KG1 (cell line): ENCODE data around the gene ACER3.
A peak's percentile ranks its signal among the peaks of the same experiment; 100 is the strongest.
"Not testable (repeated sequence)": the region's sequence is repeated elsewhere in the genome, so short reads cannot be mapped to it uniquely, and the experiment has no call there.

Source experiments
- DNase-seq: peaks from one replicate; lab custom pipeline; 2025; lab: John Stamatoyannopoulos, UW

Gene ACER3

DNA sequence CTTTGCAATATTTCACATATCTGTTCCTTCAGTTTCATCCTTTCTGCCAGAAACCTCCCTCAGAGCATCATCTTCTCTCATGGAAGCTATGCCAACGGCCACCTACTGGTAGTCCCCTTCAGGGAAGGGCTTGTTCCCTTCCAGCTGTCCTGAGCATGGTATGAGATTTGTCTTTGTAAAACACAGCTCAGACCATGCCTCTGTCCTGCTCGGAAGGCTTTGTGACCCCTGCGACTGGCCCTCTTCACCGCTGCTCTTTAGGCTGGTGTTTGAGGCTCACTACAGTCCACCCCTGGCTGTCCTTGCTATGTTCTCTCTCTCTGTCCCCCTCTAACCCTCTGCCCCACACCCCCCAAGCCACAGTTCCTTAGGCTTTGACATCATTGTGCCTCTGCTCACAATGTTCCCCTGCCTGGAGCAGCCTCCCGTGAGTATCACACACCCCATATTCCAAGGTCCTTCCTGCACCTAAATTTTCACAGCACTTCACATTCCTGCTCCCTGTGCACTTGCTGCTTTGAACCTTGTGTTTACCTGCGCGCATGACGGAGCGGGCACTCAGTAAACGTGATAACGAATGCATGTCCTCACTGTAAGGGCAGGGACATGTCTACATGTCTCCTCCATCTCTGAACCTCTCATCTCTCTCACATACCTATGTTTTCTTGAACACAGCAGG, 24.0 kb upstream of the ACER3 start:
- no peak for DNase-seq

DNA sequence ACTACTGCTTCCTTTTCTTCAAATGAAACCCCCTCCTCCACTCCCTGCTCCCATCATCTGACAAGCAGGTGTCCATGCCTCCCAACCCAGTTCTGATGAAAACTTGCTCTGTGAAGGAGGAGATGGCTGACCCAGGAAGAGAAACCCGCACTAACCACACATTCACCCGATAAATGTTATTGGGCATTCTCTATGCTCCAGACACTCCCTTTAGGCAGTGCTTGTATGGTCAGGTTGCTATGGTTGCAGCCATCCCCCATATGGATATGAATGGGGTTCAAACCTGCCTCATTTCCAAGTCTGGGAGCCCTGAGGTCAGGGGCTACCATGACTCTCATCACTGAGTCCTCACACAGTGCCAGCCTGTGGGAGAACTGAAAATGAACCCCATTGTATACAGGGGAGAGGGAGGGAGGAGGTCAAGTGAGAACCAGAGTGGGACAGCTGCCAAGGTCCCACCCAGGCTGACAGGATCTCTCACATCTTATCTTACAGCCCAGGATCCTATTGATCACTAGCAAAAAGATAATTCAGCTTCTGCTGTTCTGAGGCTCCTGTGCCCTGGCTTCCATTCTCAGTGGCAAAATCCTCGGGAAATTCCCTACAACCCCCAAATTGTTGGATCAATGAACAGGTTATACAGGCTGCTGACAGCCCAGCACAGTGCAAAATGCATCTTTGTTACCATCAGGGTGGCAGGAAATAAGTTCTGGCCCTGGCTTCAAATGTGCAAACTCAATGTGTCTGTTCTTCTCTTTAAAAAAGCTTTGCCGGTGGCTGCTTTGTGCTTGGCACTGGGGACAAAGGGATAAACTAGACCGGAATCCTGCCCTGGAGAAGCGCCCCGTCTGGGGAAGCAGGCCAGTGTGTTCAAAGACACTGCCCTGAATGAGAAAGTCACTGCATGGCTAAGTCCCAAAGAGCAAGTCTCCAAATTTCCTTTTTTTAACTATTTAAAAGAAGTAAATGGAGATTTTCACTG, 22.7 kb upstream of the ACER3 start:
- no peak for DNase-seq

DNA sequence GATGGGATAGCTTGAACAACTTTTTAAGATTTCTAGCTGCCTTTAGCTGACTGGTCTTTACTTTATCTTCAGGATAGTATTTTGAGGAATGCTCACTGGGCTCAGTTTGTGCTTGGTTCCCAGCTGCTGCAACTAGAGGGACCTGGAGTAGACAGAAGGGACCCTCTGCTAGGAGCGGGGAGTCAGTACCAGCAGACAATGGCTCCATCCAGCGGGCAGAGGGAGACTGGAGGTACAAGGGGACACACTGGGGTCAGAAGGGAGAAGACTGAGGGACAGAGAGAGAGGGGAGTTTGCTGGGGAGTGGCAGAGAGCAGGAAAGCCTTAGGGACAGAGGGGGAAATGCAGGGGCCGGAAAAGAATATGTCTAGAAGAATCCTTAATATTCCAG, 22.0 kb upstream of the ACER3 start:
- DNase-seq, result no peak

DNA sequence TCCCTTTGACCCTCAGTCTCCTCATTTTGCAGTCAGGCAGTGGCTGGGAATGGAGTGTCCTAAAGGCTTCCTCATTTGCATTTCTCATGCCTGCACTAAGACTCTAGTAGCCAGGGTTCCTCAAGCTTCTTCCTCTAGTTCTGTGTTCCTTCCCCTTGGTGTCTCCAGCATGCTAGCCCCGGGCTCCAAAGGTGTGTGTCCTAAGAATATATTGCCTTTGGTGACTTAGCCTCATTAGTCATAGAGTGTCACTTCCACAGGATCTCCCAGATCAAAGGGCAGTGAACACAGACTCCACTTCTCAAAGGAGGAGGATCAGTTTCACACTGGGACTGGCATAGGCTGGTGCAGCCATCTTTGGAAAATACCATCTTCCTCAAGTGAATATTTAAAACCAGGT, 21.4 kb upstream of the ACER3 start:
- no peak for DNase-seq

DNA sequence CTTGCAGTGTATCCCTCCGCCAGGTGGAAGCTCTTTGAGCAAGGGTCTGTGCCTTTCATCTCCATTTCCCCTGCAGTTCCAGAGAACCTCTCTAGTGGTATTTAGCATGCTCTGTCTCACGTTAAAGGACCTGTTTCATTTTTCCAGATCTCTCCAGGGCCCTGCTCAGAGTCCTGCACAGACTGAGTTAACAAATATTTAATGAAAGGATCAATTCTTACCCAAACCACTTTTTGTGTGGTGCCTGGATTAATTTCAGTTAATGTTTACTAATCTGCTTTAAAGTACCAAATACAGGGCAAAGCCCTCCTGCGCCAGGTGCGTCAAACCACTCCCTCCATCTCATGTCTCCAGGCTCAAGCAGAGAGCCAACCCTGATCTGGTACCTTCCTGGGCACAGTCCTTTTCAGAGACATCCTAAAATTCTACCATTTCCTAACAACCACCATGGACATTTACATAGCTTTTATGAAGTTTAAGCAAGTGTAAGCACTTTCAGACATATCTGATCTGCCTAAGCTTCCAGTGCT, 18.7 kb upstream of the ACER3 start:
- no peak for DNase-seq

DNA sequence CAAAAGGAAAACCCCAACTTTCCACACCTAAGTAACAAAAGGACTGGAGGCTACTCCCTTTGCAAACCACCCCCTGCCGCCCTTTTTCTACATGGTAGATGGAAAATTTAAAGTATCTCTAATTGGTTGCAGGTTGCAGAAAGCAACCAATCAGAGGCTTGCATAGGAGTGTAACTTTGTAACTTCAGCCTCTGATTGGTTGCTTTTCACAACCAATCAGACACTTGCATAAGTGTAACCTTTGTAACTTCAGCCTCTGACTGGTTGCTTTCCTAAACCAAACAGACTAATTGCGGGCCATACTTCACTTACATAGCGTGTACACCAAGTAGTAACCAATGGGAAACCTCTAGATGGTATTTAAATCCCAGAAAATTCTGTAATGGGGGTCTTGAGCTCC, 16.8 kb upstream of the ACER3 start:
- DNase-seq, result no peak

DNA sequence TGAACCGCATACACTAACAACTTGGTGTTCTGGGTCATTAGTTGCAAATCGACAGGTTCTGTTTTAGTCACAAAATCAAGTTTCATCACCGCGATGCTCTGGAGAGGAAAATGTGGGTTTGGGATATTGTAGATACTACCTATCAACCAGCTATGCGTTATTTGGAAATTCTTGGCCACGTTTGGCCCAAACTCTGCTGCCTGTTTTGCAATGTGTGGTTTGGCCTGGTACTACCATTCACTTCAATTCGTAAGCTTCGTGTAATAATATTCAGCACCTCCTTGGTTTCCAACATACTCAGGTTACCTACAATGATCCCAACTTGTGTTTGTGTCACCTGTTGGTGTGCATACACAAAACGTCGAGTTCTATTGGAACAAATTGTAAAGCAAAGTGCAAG, 16.2 kb upstream of the ACER3 start:
- no peak for DNase-seq

DNA sequence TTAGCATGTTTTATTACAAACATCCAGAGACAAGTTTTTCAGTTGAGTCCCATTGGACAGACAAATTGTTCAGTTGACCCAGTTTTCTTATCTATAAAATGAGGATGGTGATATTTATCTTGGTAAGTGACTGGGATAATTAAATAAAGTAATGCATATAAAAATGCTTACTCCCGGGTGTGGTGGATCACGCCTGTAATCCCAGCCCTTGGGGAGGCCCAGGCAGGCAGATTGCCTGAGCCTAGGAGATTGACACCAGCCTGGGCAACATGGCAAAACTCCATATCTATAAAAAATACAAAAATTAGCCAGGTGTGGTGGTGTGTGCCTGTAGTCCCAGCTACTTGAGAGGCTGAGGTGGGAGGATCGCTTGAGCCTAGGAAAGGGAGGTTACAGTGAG, 15.6 kb upstream of the ACER3 start:
- no peak for DNase-seq

DNA sequence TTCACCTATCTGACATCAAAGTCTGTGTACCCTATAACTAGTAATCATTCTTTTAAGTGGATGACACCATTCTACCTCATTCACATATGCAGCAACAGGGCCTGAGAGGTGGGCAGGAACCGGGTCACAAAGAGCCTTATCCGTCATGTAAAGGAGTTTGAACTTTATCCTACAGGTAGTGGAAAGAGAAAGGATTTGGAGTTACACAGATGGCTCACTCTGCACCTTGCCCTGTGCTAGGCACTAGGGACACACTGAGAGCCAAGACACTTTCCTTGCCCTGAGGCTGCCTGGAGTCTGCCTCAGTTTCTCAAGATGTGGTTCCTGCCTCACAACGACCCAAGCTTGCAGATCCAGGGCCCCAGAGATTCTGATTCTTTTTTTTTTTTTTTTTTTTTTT, 14.3 kb upstream of the ACER3 start:
- no peak for DNase-seq

DNA sequence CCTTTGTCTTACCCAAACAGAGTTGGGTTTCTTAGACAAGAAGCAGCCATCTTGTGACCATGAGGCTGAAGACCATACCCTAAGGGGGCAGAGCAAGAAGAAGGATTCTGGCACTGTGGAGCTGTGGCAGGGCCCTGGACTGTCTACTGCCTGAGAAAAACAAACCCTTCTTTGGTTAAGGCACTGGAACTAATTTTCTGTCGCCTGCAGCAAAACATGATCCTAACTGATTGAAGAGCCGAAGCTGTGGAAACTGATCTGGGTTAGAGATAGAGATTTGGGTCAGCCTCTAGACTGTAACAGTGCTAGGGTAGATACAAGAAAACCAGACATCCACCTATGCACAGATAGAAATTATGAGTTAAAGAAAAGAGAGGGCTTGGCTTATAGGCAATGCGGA, 11.3 kb upstream of the ACER3 start:
- DNase-seq, result no peak

DNA sequence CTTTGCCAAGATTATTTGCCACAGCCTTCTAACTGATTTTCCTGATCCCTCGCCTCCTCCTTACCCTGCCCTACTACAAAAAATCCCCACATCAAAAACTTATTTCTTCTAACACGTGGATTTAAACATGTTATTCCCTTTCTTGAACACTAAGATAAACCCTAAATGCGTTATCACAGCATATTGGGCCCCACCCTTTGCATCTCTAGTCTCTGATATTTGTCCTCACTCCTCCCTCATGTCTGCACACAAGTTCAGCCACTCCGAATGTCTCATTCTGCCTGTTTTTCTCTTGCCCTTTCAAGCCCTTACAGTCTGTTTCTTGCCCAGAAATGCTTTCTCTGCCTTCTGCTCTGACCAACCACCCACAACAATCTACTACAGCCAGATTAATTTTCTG, 10.6 kb upstream of the ACER3 start:
- DNase-seq, result no peak

DNA sequence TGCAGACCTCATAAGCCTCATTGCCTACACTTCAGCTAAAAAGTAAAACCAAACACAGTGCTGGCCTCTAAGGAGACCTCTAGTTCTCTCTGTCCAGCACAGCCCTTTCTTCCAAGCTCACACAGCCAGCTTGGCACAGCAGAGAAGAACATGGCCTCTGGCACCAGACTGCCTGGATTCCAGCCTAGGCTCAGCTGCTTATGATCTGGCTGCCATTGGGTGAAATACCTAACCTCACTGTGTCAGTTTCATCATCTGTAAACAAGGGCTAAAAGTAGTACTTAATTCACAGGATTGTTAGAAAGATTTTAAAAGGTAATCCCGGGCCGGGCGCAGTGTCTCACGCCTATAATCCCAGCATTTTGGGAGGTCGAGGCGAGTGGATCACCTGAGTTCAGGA, 9.9 kb upstream of the ACER3 start:
- no peak for DNase-seq

DNA sequence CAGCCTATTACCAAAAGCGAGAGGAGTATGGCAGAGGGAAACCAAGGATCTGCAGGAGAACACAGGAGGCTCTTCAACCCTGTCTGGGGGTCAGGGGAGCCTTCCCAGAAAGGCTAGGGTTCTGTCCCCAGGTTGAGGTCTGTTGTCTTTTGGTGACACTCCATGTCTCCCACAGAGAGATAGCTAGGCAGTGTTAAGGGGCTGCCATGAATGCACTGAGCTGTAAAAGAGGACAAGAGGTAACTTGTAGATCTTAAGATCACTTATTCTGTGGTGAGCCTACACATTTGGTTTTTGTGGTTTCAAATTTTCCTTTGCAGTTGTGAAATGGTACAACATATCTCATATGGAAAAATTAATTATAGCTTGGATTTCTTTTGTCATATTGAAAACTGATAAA, 6.0 kb upstream of the ACER3 start:
- no peak for DNase-seq

DNA sequence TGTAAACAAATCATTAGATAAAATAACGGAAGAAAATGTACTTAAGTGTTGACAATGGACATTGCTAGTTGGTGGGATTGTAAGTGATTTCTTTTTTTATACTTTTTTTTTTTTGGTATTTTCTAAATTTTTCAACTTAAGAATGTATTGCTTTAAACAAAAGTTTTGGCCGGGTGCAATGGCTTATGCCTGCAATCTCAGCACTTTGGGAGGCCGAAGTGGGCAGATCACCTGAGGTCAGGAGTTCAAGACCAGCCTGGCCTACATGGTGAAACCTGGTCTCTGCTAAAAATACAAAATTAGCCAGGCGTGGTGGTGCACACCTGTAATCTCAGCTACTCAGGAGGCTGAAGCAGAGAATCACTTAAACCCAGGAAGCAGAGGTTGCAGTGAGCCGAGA, 5.0 kb upstream of the ACER3 start:
- not testable (repeated sequence) for DNase-seq

DNA sequence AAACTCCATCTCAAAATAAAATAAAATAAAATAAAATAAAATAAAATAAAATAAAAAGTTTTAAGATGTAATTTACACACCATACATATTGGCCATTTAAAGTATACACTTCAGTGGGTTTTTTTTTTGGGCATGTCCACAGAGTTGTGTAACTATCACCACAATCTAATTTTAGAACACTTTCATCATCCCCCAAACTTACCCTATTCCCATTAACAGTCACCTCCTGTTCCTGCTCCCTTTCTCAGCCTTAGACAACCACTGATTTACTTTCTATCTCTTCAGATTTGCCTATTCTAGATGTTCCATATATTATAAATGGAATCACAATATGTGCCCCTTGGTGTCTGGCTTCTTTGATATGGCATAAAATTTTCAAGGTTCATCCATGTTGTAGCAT, 4.6 kb upstream of the ACER3 start:
- no peak for DNase-seq

DNA sequence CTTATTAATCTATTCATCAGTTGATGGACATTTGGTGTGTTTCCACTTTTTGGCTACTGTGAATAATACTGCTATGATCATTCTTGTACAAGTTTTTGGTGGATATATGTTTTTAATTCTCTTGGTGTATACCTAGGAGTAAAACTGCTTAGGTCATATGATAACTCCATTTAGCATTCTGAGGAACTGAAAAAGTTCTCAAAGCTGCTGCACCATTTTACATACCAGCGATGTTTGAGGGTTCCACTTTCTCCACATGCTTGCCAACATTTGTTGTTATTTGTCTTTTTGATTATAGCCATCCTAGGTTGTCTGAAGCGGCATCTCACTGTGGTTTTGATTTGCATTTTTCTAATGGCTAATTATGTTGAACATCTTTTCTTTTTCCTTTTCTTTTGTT, 4.1 kb upstream of the ACER3 start:
- DNase-seq, result no peak

DNA sequence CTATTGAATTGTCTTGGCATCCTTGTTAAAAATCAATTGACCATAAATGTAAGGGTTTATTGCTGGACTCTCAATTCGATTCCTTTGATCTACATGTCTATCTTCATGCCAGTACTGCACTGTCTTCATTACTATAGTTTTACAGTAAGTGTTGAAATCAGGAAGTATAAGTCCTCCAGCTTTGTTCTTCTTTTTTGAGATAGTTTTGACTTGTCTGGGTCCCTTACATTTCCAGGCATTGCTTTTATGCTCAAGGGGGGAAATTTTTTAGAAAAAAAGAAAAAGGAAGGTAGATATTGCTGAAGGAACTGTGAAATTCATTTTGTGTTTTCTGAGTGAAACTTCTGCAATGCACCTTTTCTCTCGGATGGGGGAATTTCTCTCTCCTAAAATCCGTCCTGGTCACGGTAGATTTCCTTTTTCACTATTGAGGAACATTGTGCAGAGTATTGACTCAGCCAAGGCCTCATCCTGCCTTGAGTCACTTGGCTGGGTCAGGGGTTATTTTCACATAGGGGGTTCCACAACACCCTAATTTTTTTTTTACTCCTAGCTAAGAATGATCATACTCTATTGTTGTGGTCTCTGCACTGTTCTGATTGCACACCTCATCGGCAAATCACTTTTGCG, 2.8 kb upstream of the ACER3 start:
- DNase-seq, result peak; percentile 38

DNA sequence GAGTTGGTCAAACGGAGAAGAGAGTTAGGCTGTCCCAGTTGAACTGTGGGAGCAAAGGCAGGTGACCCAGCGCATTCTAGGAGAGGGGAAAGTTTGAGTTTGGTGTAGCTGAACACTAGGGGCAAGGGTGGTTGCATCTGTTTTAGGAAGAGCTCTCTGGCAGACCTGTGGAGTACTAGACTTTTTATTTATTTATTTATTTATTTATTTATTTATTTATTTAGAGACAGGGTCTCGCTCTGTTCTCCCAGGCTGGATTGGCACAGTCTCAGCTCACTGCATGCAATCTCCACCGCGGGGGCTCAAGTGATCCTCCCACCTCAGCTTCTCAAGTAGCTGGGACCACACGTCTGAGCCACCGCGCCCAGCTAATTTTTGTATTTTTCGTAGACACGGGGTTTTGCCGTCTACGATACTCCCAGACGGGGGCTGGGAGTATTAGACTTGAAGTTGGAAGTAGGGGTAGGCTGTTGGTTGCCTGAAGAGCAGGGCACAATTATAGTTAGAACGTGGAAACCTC, 950 bp upstream of the ACER3 start:
- DNase-seq, result no peak

DNA sequence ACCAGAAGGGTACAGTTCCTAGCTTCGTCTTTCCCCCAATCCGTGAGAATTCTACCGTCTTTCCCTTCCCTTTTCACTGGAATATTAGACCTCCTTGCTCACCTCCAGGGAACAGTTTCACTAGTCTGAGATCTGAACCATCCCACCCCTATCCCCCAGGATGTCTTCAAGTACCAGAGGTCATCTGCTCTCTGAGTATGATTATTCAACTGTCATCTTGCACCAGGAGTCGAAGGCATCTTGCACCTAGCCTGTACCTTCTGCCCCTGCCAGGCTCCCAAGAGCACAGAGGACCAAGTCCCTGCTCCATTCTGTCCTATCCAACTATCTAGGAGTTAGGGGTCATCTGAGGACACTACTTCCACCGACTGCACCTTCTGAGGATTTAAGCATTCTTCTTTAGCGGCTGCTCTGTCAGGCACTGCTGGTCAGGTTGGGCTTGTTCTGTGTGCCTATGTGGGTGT, 804 bp downstream of the ACER3 start:
- no peak for DNase-seq

DNA sequence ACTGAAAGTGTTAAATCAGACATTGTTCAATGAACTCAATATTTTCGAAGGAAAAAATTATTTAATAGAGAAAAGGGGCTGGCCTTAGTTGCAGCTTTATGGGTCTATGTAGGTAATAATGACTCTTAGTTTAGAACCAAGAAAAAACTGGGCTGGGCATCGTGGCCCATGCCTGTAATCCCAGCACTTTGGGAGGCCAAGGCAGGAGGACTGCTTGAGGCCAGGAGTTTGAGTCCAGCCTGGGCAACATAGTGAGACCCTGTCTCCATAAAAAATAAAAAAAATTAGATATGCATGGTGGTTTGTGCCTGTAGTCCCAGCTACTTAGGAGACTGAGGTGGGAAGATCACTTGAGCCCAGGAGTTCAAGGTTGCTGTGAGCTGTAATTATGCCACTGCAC, 2.1 kb downstream of the ACER3 start:
- not testable (repeated sequence) for DNase-seq

DNA sequence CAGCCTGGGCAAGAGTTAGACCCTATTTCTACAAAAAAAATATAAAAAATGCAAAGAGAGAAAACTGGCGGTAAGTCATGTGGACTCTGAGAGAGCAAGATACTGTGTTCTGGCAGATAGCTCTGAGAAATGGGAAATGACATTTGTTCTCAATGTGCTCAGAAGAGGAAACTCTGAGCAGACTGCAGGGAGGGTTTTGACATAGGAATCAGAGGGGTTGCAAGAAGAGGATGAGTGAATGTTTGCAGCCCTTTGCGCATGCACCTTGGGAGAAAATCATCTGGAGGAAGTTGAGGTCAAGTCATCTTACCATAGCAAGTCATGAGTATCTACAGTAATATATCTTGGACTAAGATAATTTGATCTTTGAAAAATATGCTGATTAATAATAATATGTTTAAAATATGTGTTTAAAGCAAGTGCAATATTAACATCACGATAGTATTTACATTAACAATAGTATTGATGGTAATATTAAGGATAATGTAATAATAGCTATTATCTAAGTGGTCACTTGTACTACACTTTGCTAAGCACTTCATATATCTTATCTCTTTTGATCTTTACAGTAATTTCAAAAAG, 2.6 kb downstream of the ACER3 start:
- peak; percentile 58 for DNase-seq
